ENCODE measurements around the gene GLDC.
A peak's percentile ranks its signal among the peaks of the same experiment; 100 is the strongest.
"Not testable (repeated sequence)": the region's sequence is repeated elsewhere in the genome, so short reads cannot be mapped to it uniquely, and the experiment has no call there.

The GLDC gene

DNA sequence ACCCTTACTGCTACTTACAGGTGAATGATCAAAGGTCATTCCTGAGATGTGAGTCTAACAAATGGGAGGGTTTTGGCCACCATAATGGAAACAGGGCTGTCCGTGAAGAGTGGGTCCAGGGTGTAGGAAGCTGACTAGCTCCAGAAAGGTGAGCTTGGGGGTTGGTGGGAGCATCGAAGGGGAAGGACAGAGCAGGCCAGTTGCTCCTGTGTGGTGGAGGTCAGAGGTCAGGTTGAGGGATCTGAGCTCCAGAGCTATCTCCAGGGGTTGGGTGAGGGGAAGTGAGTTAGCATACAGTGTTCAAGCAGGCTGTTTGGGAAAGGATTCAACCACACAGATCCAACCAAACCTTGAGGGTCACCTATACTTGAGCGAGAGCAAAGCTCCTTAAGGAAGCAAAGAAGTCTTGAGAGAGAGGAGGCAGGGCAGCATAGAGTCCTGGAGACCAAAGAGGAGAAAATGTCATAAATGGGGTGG lies 18.7 kb upstream of the GLDC start:
- DNase-seq (ENCODE audit: low spot score), result no peak

- no peak for DNase-seq (ENCODE audit: low spot score)
These were observed 15.0 kb upstream of the GLDC start for GRCh38 chr9:6660512-6660911.

- no peak for DNase-seq (ENCODE audit: low spot score)
These were observed 13.3 kb upstream of the GLDC start for GRCh38 chr9:6658628-6659353.

DNA sequence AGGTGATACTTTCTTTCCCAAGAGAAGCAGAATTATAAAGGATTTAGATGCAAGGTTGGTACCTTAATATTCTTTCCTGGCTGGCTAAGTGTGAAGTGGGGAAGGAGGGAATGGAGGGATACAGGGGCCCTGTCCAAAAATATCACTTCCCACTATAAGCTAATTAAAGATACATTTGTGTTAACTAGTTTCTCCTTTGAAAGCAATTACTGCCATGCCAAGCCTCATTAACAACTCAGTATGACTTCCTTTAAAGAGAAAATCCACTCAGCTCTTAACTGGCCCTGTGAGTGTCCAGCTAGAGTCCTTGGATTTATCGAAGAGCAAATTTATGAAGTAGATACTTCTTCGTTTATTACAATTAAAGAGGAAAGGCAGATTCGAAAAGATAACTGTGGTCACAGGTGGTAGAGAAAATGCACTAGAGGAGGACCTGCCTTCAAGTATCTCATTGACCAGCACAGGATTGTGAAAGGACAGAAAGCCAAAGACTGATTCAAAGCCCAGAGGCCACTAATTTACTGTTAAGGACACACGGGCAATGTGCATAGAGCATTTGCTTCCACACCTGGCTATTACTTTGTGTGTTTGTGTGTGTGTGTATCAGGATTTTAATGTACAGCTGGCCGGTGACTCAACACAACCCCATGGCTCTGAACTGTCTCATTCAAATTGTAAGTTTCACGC lies 11.2 kb upstream of the GLDC start:
- no peak for DNase-seq (ENCODE audit: low spot score)

GRCh38 chr9:6655036-6655435 lies 9.5 kb upstream of the GLDC start:
- DNase-seq (ENCODE audit: low spot score), result no peak

GRCh38 chr9:6646293-6646636 lies 736 bp upstream of the GLDC start:
- DNase-seq (ENCODE audit: low spot score), result no peak

DNA sequence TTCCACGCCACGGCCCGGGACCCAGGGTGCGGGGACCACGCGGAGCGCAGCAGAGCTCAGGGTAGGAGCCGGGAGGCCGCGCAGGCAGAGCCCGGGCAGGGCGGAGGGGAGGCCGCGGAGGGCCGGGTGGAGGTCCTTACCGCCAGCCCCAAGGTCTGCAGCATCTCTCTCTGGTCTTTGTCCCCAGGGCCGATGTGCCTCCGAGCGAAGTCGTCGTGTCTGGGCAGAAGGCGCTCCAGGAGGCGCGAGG lies 499 bp downstream of the GLDC start:
- peak; percentile 76 for DNase-seq (ENCODE audit: low spot score)

- no peak for DNase-seq (ENCODE audit: low spot score)
These were observed 1.0 kb downstream of the GLDC start for GRCh38 chr9:6644346-6645104.

- no peak for DNase-seq (ENCODE audit: low spot score)
These were observed 3.6 kb downstream of the GLDC start for GRCh38 chr9:6641961-6642360.

GRCh38 chr9:6641561-6641960 lies 4.0 kb downstream of the GLDC start:
- no peak for DNase-seq (ENCODE audit: low spot score)

GRCh38 chr9:6641056-6641455 lies 4.5 kb downstream of the GLDC start:
- no peak for DNase-seq (ENCODE audit: low spot score)

DNA sequence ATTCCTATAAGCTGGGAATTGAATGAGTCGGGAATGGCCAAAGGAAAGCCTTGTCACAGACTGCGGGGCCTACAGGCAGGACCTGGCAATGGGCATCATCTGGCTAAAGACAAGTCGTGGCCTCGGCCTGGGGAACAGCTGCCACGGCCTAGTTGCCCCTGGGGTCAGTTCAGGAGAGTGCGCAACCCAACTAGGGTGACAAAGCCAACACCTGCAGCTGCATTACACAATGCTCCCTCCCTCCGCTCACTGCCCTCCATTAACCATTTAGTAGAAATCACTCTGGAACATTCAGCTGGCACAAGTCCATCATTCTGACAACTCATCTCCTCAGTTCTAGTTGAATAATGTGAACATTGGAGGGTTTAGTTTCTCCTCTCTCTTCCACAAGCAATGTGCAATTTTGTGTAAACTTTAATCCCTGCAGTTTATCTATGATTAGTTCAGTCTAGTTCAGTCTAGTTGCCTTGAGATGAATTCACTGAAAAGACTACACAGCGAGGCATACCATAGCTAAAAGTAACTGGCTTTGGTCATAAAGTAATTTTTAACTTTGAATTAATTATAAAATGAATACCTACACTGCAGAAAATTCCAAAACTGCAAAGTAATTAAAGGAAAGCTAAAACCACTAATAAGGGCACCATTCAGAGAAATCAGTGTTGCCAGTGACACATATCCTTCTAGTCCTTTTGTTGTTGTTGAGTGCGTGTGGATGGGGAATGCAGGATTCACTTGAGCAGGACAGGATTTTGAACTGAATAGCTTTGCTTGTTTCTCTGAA lies 5.1 kb downstream of the GLDC start:
- no peak for DNase-seq (ENCODE audit: low spot score)

- DNase-seq (ENCODE audit: low spot score), result no peak
These were observed 5.9 kb downstream of the GLDC start for GRCh38 chr9:6639622-6640021.

DNA sequence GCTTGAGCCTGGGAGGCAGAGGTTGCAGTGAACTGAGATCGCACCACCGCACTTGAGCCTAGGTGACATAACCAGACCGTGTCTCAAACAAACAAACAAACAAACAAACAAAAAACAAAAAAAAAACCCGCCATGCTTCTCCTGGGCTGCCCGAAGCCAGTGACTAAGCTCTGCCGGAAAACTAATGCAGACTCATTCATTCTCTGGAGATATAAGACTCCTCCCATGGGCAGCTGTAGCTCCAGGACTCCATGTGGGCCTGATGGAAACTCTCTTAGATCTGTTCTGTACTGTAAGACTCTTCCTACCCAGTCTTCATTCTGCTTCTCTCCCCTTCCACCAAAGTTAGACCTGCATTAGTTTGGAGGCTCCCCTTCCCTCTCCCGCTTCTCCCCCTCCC lies 11.1 kb downstream of the GLDC start:
- DNase-seq (ENCODE audit: low spot score), result no peak

DNA sequence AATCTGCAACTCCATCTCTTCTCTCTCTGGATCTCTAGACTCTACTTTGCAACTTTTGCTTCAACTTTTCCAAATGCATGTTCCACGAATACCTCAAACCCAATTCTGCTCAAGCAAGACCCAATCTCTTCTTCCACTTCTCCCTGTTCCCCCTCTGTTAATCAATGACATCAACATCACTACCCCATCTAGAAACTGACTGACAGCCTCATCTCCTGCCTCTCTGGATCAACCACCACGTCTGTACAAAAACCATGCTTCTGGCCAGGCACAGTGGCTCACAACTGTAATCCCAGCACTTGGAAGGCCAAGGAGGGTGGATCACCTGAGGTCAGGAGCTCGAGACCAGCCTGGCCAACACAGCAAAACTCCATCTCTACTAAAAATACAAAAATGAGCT lies 12.2 kb downstream of the GLDC start:
- DNase-seq (ENCODE audit: low spot score), result no peak

- DNase-seq (ENCODE audit: low spot score), result no peak
These were observed 12.9 kb downstream of the GLDC start for GRCh38 chr9:6632516-6633183.

DNA sequence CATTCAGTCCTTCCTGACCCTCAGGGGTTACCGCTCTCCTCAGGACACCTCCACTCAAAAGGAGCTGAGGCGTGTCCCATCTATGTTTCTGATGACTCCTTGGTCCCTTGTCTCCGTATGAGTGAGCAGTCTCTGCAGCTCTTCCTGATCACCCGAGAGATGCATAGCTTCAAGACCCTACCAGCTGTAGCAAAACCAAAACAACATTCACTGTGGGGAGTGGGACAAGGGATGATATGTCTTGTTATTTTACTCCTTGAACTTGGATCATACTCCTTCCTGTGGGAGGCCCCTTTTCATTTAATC lies 14.4 kb downstream of the GLDC start:
- no peak for DNase-seq (ENCODE audit: low spot score)

DNA sequence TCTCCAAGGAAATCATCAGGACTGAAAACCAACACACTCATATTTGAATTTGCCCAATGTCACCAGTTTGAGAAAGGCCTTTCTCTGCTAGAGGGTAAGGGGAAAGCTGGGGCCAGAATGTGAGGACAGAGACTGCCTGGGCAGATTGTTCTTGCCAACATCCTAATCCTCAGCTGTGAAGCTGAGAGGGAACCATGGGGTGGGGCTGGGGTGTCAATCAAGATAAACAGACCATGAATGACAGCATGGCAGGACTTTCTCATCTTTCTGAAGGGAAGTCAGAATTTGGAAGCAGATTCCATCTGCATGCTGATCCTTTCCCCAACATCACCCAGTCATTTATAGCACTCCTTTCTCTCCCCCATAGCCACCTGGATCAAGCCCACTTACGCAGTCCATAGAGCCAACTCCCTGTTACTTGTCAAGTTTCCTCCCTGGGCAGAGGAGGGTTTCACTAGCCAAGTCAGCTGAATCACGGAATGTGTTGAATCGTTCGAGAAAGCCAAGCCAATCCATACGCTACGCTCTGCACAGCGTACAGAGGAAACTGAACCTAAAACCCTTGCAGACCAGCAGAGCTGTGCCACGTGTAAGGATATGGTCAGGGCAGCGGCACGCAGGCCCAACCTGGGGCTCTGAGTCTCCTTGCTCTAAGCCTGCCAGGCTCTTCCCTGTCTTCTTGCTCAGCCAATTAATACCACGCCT lies 14.9 kb downstream of the GLDC start:
- no peak for DNase-seq (ENCODE audit: low spot score)

DNA sequence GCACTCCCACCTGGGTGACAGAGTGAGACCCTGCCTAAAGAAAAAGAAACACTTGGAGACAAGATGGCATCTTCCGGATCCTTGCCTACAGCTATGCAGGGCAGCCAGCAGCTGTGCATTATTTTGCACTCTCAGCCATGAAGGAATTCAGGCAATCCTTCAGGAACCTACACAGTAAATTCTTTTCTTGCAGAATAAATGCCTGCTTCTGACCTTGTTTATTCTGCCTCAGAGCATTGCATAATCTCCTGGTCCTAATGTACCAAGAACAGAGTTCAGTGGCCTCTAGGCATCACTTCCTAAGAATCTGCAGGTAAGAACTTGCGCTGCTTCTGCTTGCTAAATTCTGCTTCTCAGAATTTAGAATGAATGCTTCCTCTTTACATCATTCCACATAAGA lies 16.8 kb downstream of the GLDC start:
- DNase-seq (ENCODE audit: low spot score), result no peak

DNA sequence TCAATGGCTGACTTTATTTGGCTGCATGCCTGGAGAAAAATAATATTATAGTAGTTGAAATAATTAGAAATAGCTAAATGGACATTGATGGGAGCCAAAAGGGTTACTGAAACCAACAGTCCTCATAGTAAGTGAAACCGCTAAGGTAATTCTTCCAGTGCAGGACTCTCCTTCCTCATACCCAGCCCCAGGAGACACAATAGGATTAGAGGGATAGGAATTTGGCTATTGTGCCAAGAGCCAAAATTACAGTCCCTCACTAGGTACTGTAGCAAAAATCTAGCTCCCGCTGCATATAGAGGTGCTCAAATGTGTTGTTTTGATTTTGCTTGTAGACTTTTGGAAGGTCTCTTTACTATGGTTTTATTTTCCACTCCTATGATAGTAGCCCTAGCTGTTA lies 20.2 kb downstream of the GLDC start:
- no peak for DNase-seq (ENCODE audit: low spot score)

DNA sequence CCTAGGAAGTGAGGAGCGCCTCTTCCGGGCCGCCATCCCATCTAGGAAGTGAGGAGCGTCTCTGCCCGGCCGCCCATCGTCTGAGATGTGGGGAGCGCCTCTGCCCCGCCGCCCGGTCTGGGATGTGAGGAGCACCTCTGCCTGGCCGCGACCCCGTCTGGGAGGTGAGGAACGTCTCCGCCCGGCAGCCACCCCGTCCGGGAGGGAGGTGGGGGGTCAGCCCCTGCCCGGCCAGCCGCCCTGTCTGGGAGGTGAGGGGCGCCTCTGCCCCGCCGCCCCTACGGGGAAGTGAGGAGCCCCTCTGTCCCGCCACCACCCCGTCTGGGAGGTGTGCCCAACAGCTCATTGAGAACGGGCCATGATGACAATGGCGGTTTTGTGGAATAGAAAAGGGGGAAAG lies 22.7 kb downstream of the GLDC start:
- not testable (repeated sequence) for DNase-seq (ENCODE audit: low spot score)

DNA sequence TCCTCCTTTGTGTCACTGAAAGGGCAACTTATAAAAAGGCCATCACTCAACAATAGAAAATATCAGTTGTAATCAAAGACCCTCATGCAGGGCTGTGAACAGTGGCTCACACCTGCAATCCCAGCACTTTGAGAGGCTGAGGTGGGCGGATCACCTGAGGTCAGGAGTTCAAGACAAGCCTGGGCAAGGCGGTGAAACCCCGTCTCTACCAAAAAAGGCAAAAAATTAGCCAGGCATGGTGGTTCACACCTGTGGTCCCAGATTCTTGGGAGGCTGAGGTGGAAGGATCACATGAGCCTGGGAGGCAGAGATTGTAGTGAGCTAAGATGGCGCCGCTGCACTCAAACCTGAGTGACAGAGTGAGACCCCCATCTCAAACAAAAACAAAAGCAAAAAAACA lies 24.7 kb downstream of the GLDC start:
- no peak for DNase-seq (ENCODE audit: low spot score)

All from D341Med (cell line).